ENCODE measurements around the gene CRYL1.

The CRYL1 gene

GRCh38 chr13:20526664-20527063, 1.0 kb upstream of the CRYL1 start:
- DNase-seq, result no peak

- no peak for DNase-seq
Measured at GRCh38 chr13:20525144-20525600, 485 bp downstream of the CRYL1 start.

- DNase-seq, result no peak
Measured at GRCh38 chr13:20521364-20522115, 4.1 kb downstream of the CRYL1 start.

GRCh38 chr13:20519875-20520274, 5.8 kb downstream of the CRYL1 start:
- DNase-seq, result no peak

- no peak for DNase-seq
Measured at GRCh38 chr13:20518660-20519100, 7.0 kb downstream of the CRYL1 start.

- DNase-seq, result no peak
Measured at GRCh38 chr13:20514866-20515265, 10.8 kb downstream of the CRYL1 start.

GRCh38 chr13:20513466-20513995, 12.1 kb downstream of the CRYL1 start:
- no peak for DNase-seq

GRCh38 chr13:20512042-20512683, 13.5 kb downstream of the CRYL1 start:
- no peak for DNase-seq

GRCh38 chr13:20506696-20507095, 19.0 kb downstream of the CRYL1 start:
- DNase-seq, result no peak

GRCh38 chr13:20505405-20506366, 20.0 kb downstream of the CRYL1 start:
- no peak for DNase-seq

GRCh38 chr13:20503088-20504083, 22.3 kb downstream of the CRYL1 start:
- DNase-seq, result no peak

- no peak for DNase-seq
Measured at GRCh38 chr13:20501592-20501991, 24.1 kb downstream of the CRYL1 start.

GRCh38 chr13:20501120-20501519, 24.5 kb downstream of the CRYL1 start:
- DNase-seq, result no peak

- DNase-seq, result no peak
Measured at GRCh38 chr13:20499986-20500385, 25.7 kb downstream of the CRYL1 start.

GRCh38 chr13:20498659-20499058, 27.0 kb downstream of the CRYL1 start:
- DNase-seq, result no peak

GRCh38 chr13:20498129-20498528, 27.5 kb downstream of the CRYL1 start:
- DNase-seq, result no peak

- no peak for DNase-seq
Measured at GRCh38 chr13:20497006-20497775, 28.5 kb downstream of the CRYL1 start.

- DNase-seq, result peak; percentile 56
Measured at GRCh38 chr13:20495087-20496023, 30.3 kb downstream of the CRYL1 start.

- DNase-seq, result no peak
Measured at GRCh38 chr13:20494656-20495055, 31.0 kb downstream of the CRYL1 start.

- DNase-seq, result peak; percentile 41
Measured at GRCh38 chr13:20492641-20493040, 33.0 kb downstream of the CRYL1 start.
